ENCODE results near the gene NECTIN4.
"Not testable (repeated sequence)": the region's sequence is repeated elsewhere in the genome, so short reads cannot be mapped to it uniquely, and the experiment has no call there.

Gene NECTIN4

GRCh38 chr1:161051219-161051618 lies 38.1 kb downstream of the NECTIN4 start:
- DNase-seq, result no peak

- DNase-seq, result no peak
Measured at GRCh38 chr1:161048949-161049722, 40.2 kb downstream of the NECTIN4 start.

- no peak for DNase-seq
Measured at GRCh38 chr1:161047436-161048420, 41.6 kb downstream of the NECTIN4 start.

- DNase-seq, result no peak
Measured at GRCh38 chr1:161046605-161047228, 42.6 kb downstream of the NECTIN4 start.

GRCh38 chr1:161045736-161046604 lies 43.4 kb downstream of the NECTIN4 start, which contains the start of gene USF1:
Gene USF1, minus strand, starts transcription at chr1:161045977. Its CDS starts 2,702 bp downstream, at chr1:161043275.
- DNase-seq, result peak; percentile 86

- peak; percentile 40 for DNase-seq
Measured at GRCh38 chr1:161044908-161045735, 44.2 kb downstream of the NECTIN4 start.

GRCh38 chr1:161044535-161044907 lies 44.8 kb downstream of the NECTIN4 start:
- DNase-seq, result no peak

GRCh38 chr1:161039546-161039945 lies 49.8 kb downstream of the NECTIN4 start:
- no peak for DNase-seq

- DNase-seq, result no peak
Measured at GRCh38 chr1:161039154-161039545, 50.2 kb downstream of the NECTIN4 start.

- DNase-seq, result peak; percentile 76
Measured at GRCh38 chr1:161038523-161039153, 50.7 kb downstream of the NECTIN4 start, which contains the start of gene TSTD1. Gene TSTD1, minus strand, starts transcription at chr1:161038964. Its CDS starts 75 bp downstream, at chr1:161038889.

GRCh38 chr1:161037661-161038522 lies 51.5 kb downstream of the NECTIN4 start:
- no peak for DNase-seq

GRCh38 chr1:161033751-161034150 lies 55.6 kb downstream of the NECTIN4 start:
- DNase-seq, result no peak

GRCh38 chr1:161032409-161032808 lies 56.9 kb downstream of the NECTIN4 start:
- DNase-seq, result no peak

GRCh38 chr1:161031874-161032273 lies 57.5 kb downstream of the NECTIN4 start:
- no peak for DNase-seq

GRCh38 chr1:161029466-161029865 lies 59.9 kb downstream of the NECTIN4 start:
- not testable (repeated sequence) for DNase-seq

- not testable (repeated sequence) for DNase-seq
Measured at GRCh38 chr1:161026954-161027353, 62.4 kb downstream of the NECTIN4 start.

- not testable (repeated sequence) for DNase-seq
Measured at GRCh38 chr1:161022432-161022831, 66.9 kb downstream of the NECTIN4 start.

GRCh38 chr1:161021970-161022353 lies 67.4 kb downstream of the NECTIN4 start:
- no peak for DNase-seq
